GM12878 (cell line): ENCODE data around the gene SERPINE3. TPM values are rescaled to one million over a fixed set of nuclear protein-coding genes. Genes with fewer than 3 reads are reported as not detected.

Experiments used
- ATF7 ChIP-seq: fragments of 450-650 bp; IDR thresholded peaks from 2 replicates; pipeline ENCODE4 v1.6.1; 2016; ENCODE audit warnings: low read depth, mild to moderate bottlenecking
- BACH1 ChIP-seq: fragments of 450-650 bp; IDR thresholded peaks from 2 replicates; pipeline ENCODE4 v1.6.1; 2017; ENCODE audit warnings: mild to moderate bottlenecking, borderline replicate concordance
- BMI1 ChIP-seq: fragments of 450-650 bp; IDR thresholded peaks from 2 replicates; pipeline ENCODE4 v1.6.1; 2016; ENCODE audit warnings: mild to moderate bottlenecking, moderate library complexity, borderline replicate concordance
- CHD1 ChIP-seq: IDR thresholded peaks from 2 replicates; pipeline ENCODE4 v1.6.1; 2012; ENCODE audit warnings: low read depth, low read length, improper control_type of control experiment
- CREB1 ChIP-seq: IDR thresholded peaks from 2 replicates; pipeline ENCODE4 v1.6.1; 2012; ENCODE audit warnings: low read depth, mild to moderate bottlenecking, inconsistent platforms
- EZH2 ChIP-seq: IDR thresholded peaks from 2 replicates; pipeline ENCODE4 v1.6.1; 2012; ENCODE audit warnings: low read depth, mild to moderate bottlenecking, control low read depth, inconsistent platforms, low read length, borderline replicate concordance; ENCODE audit not compliant: control insufficient read depth
- FOXK2 ChIP-seq: fragments of 450-650 bp; IDR thresholded peaks from 2 replicates; pipeline ENCODE4 v1.6.1; 2017; ENCODE audit warnings: mild to moderate bottlenecking, moderate library complexity
- IRF3 ChIP-seq: fragments of 450-650 bp; IDR thresholded peaks from 2 replicates; pipeline ENCODE4 v1.6.1; 2014; ENCODE audit warnings: mild to moderate bottlenecking
- KDM1A ChIP-seq: fragments of 200-600 bp; sonication (generic); IDR thresholded peaks from 2 replicates; pipeline ENCODE4 v1.6.1; 2016; ENCODE audit warnings: borderline replicate concordance
- MTA3 ChIP-seq: IDR thresholded peaks from 2 replicates; pipeline ENCODE4 v1.6.1; 2012; ENCODE audit warnings: low read length, inconsistent platforms, borderline replicate concordance
- MYB ChIP-seq: fragments of 150-350 bp; IDR thresholded peaks from 2 replicates; pipeline ENCODE4 v1.6.1; 2014; ENCODE audit warnings: mild to moderate bottlenecking, low read depth, low read length, borderline replicate concordance
- NFXL1 ChIP-seq: fragments of 450-650 bp; IDR thresholded peaks from 2 replicates; pipeline ENCODE4 v1.6.1; 2017; ENCODE audit warnings: antibody characterized with exemption, mild to moderate bottlenecking, borderline replicate concordance
- NR2C1 ChIP-seq: fragments of 450-650 bp; IDR thresholded peaks from 2 replicates; pipeline ENCODE4 v1.6.1; 2017; ENCODE audit warnings: antibody characterized with exemption, mild to moderate bottlenecking, moderate library complexity
- NR2C2 ChIP-seq: IDR thresholded peaks from 2 replicates; pipeline ENCODE4 v1.6.1; 2011; ENCODE audit warnings: borderline replicate concordance, low read depth; ENCODE audit not compliant: control insufficient read depth, insufficient read length
- NR2F1 ChIP-seq: fragments of 450-650 bp; conservative IDR thresholded peaks from 2 replicates; pipeline ENCODE4 v1.6.1; 2017; ENCODE audit warnings: mild to moderate bottlenecking
- PML ChIP-seq: IDR thresholded peaks from 2 replicates; pipeline ENCODE4 v1.6.1; 2012; ENCODE audit warnings: low read length, inconsistent platforms
- RAD21 ChIP-seq: IDR thresholded peaks from 2 replicates; pipeline ENCODE4 v1.6.1; 2011; ENCODE audit warnings: mild to moderate bottlenecking, low read depth, low read length, moderate library complexity; ENCODE audit not compliant: insufficient read depth
- RAD51 ChIP-seq: fragments of 450-650 bp; IDR thresholded peaks from 2 replicates; pipeline ENCODE4 v1.6.1; 2016; ENCODE audit warnings: moderate library complexity, mild to moderate bottlenecking, inconsistent platforms
- RBBP5 ChIP-seq: fragments of 200-600 bp; sonication (generic); conservative IDR thresholded peaks from 2 replicates; pipeline ENCODE4 v1.6.1; 2016
- RELB ChIP-seq: fragments of 450-650 bp; IDR thresholded peaks from 2 replicates; pipeline ENCODE4 v1.6.1; 2017; ENCODE audit warnings: low read depth, mild to moderate bottlenecking, moderate library complexity
- RUNX3 ChIP-seq: IDR thresholded peaks from 2 replicates; pipeline ENCODE4 v1.6.1; 2012; ENCODE audit warnings: low read length, inconsistent platforms
- SMAD1 ChIP-seq: fragments of 450-650 bp; IDR thresholded peaks from 2 replicates; pipeline ENCODE4 v1.6.1; 2018; ENCODE audit warnings: mild to moderate bottlenecking, low read depth; ENCODE audit not compliant: partially characterized antibody
- SPI1 ChIP-seq: IDR thresholded peaks from 2 replicates; pipeline ENCODE4 v1.6.1; 2011; ENCODE audit warnings: low read depth, mild to moderate bottlenecking, low read length, moderate library complexity, borderline replicate concordance; ENCODE audit not compliant: insufficient read depth
- SREBF1 ChIP-seq: IDR thresholded peaks from 2 replicates; pipeline ENCODE4 v1.6.1; 2012; ENCODE audit warnings: mild to moderate bottlenecking, low read length
- SREBF2 ChIP-seq: IDR thresholded peaks from 2 replicates; pipeline ENCODE4 v1.6.1; 2012; ENCODE audit warnings: mild to moderate bottlenecking, low read length
- STAT3 ChIP-seq: IDR thresholded peaks from 2 replicates; pipeline ENCODE4 v1.6.1; 2011; ENCODE audit warnings: low read depth, low read length, improper control_type of control experiment
- TCF12 ChIP-seq: IDR thresholded peaks from 2 replicates; pipeline ENCODE4 v1.6.1; 2011; ENCODE audit warnings: low read depth, mild to moderate bottlenecking, low read length
- TCF3 ChIP-seq: IDR thresholded peaks from 2 replicates; pipeline ENCODE4 v1.6.1; 2012; ENCODE audit warnings: low read depth, mild to moderate bottlenecking, low read length, borderline replicate concordance; ENCODE audit not compliant: insufficient read depth
- ZBTB33 ChIP-seq: fragments of 450-650 bp; IDR thresholded peaks from 2 replicates; pipeline ENCODE4 v1.6.1; 2017; ENCODE audit warnings: mild to moderate bottlenecking
- ZNF274 ChIP-seq: IDR thresholded peaks from one replicate; pipeline ENCODE4 v1.8.0; 2011; ENCODE audit not compliant: insufficient read length, insufficient read depth
- ZZZ3 ChIP-seq: IDR thresholded peaks from 2 replicates; pipeline ENCODE4 v1.6.1; 2011; ENCODE audit warnings: low read depth; ENCODE audit not compliant: control insufficient read depth, insufficient read length
- polyA plus RNA-seq, 11 experiments: library from polyadenylated mRNA; depleted of rRNA in 4 of 11; unstranded in 6 of 11; stranded (reverse) in 5 of 11; fragments of >200 nt; fragmentation: Nextera tagmentation in 4 of 11; fragmentation: Illumina TruSeq in 1 of 11; extraction: Ambion mirVana in 4 of 11; extraction: Trizol in 1 of 11; gene quantifications; 1 replicate in 1 of 11; 2 replicates in 10 of 11; pipeline versions ENCODE4 v1.2.1 to v1.2.3, GENCODE V29; 2011 to 2016; ENCODE audit warnings: inconsistent platforms in 2 of 11, missing spikeins in 2 of 11, low read depth in 1 of 11
- total RNA-seq, 4 experiments: library from RNA; depleted of rRNA in 3 of 4; stranded (reverse); fragments of >200 nt in 3 of 4; fragmentation: Illumina TruSeq in 1 of 4; extraction: Trizol in 1 of 4; gene quantifications; 2 replicates each; pipeline versions ENCODE4 v1.2.1 to v1.2.3, GENCODE V29; 2013 to 2021

Gene SERPINE3
- total and polyA plus RNA-seq, 10 of the 15 experiments (the other 5 are each of a cell fraction or from before 2014, with no cell fraction given), result 0.19 TPM; not detected in 9

- TF ChIP-seq NR2C2, result no peak
- TF ChIP-seq ZZZ3, result no peak
- no peak for TF ChIP-seq MTA3
- TF ChIP-seq NR2F1, result peak; percentile 38; the same call in 1 of the 2 replicates
- TF ChIP-seq RELB, result peak; percentile 92
- no peak for TF ChIP-seq MYB
- TF ChIP-seq RBBP5, result no peak
- TF ChIP-seq SPI1, result peak; percentile 89
- no peak for TF ChIP-seq SREBF2
- TF ChIP-seq BMI1, result peak; percentile 81
- TF ChIP-seq TCF3, result peak; percentile 42; the same call in 1 of the 2 replicates
- TF ChIP-seq ZNF274, result no peak
- peak; percentile 32 for TF ChIP-seq SMAD1
- peak; percentile 75 for TF ChIP-seq CREB1
- TF ChIP-seq BACH1, result peak; percentile 67; the same call in 1 of the 2 replicates
- peak; percentile 99 for TF ChIP-seq RUNX3
- no peak for TF ChIP-seq SREBF1
- TF ChIP-seq FOXK2, result no peak
- no peak for TF ChIP-seq RAD21
- no peak for TF ChIP-seq CHD1
- no peak for TF ChIP-seq KDM1A
- TF ChIP-seq PML, result no peak
- TF ChIP-seq RAD51, result no peak
- TF ChIP-seq ZBTB33, result no peak
- 0 out of 2 replicates have a peak, but pooled peaks have one; percentile 47 for TF ChIP-seq STAT3
- TF ChIP-seq NR2C1, result no peak
- no peak for TF ChIP-seq EZH2
- no peak for TF ChIP-seq NFXL1
- TF ChIP-seq ATF7, result peak; percentile 85
- TF ChIP-seq IRF3, result no peak
- TF ChIP-seq TCF12, result no peak
These were observed 8.7 kb upstream of the SERPINE3 start (continued) for GRCh38 chr13:51330791-51331190.
